ENCODE data around the gene PSMD2.

Gene PSMD2

DNA sequence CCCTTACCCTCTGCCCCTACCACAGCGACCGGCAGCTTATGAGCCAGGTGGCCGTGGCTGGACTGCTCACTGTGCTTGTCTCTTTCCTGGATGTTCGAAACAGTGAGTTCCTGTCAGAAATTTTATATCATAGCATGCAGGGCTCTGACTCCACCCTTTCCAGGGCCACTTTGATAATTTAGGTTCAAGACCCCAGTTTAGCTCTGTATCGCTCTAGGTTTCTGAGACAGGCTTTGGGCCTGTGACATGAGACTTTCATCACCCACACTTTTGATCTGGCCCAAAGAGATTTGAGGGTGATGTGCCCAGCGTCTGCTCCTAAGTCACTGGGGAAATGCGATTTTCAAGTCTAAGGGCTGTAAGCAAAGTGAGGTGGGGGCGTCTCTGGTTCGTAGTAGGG, 8.9 kb downstream of the PSMD2 start:
- no peak for DNase-seq (ENCODE audit: low read depth, low spot score)
- TF ChIP-seq, protein P1, sequence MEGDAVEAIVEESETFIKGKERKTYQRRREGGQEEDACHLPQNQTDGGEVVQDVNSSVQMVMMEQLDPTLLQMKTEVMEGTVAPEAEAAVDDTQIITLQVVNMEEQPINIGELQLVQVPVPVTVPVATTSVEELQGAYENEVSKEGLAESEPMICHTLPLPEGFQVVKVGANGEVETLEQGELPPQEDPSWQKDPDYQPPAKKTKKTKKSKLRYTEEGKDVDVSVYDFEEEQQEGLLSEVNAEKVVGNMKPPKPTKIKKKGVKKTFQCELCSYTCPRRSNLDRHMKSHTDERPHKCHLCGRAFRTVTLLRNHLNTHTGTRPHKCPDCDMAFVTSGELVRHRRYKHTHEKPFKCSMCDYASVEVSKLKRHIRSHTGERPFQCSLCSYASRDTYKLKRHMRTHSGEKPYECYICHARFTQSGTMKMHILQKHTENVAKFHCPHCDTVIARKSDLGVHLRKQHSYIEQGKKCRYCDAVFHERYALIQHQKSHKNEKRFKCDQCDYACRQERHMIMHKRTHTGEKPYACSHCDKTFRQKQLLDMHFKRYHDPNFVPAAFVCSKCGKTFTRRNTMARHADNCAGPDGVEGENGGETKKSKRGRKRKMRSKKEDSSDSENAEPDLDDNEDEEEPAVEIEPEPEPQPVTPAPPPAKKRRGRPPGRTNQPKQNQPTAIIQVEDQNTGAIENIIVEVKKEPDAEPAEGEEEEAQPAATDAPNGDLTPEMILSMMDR (IDR thresholded peaks at IDR 0.05; ENCODE audit: low read depth, low read length), result no peak
- in situ Hi-C loops (cut with HindIII; ENCODE audit: low sequenced_read_pairs), result no loop called here
- no peak overlapping the region for H3K4me3 ChIP-seq (ENCODE audit: low read depth, low read length)

GRCh38 chr3:184308744-184309143, 9.7 kb downstream of the PSMD2 start:
- in situ Hi-C loops (cut with HindIII; ENCODE audit: low sequenced_read_pairs), result no loop called here
- DNase-seq (ENCODE audit: low read depth, low spot score), result no peak
- TF ChIP-seq, protein P1 (IDR thresholded peaks at IDR 0.05; ENCODE audit: low read depth, low read length), result no peak

GRCh38 chr3:184311633-184312032, 12.6 kb downstream of the PSMD2 start:
- DNase-seq (ENCODE audit: low read depth, low spot score), result no peak
- H3K4me3 ChIP-seq (ENCODE audit: low read depth, low read length), result no peak overlapping the region
- TF ChIP-seq, protein P1 (IDR thresholded peaks at IDR 0.05; ENCODE audit: low read depth, low read length), result no peak
- in situ Hi-C loops (cut with HindIII; ENCODE audit: low sequenced_read_pairs), result no loop called here

More at GRCh38 chr3:184308744-184309143, 9.7 kb downstream of the PSMD2 start:
- no peak overlapping the region for H3K4me3 ChIP-seq (ENCODE audit: low read depth, low read length)

DNA sequence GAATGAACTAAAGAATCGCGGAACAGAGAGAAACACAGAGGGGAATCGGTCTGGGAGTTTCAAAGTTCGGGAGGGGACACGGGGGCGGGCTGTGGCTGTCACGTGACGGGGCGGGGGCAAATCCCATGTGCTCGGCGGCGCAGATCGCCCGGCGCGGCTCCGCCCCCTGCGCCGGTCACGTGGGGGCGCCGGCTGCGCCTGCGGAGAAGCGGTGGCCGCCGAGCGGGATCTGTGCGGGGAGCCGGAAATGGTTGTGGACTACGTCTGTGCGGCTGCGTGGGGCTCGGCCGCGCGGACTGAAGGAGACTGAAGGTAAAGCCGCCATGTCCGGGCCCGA, 15.3 kb downstream of the PSMD2 start, which contains the start of gene EIF4G1:
Gene EIF4G1, plus strand, starts transcription at position 244 of the 337 bp plus-strand sequence. CDS start 1,191 bp downstream, outside the sequence.
- peak within 1 kb of the TSS; percentile 95 for H3K4me3 ChIP-seq (ENCODE audit: low read depth, low read length)
- TF ChIP-seq, protein P1 (IDR thresholded peaks at IDR 0.05; ENCODE audit: low read depth, low read length), result no peak
- peak; percentile 93 for DNase-seq (ENCODE audit: low read depth, low spot score)
- in situ Hi-C loops (cut with HindIII; ENCODE audit: low sequenced_read_pairs), result no loop called here

DNA sequence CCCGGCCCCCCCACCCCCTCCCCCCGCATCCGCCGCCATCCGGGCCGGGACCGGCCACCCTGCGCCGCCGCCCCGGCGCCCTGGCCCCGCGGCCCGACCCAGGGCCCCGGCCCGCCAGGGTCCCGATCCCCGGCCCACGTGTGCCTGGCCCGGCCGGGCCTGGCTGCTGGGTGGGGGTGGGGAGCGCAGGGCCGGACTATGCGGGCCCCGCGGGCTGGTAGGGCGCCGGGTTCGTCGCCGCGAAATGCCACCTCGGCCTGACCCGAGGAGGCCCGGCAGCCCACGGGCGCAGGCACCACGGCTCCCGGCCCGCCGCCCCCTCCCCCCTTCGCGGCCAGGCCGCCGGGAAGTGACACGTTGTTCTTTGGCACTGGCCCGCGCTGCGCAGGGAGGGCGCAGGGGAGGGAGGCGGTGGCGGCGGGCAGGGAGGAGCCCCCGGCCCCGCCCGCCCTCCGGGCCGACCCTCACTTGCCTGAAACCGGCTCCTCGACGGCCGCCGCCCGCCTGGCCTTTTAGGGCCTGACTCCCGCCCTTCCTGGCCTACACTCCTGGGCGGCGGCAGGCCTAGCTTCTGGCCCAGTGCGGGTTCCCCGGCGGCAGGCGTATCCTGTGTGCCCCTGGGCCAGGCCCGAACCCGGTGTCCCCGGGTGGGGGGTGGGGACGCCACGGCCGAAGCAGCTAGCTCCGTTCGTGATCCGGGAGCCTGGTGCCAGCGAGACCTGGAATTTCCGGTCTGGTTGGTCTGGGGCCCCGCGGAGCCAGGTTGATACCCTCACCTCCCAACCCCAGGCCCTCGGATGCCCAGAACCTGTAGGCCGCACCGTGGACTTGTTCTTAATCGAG, 15.9 kb downstream of the PSMD2 start:
- DNase-seq (ENCODE audit: low read depth, low spot score), result peak; percentile 80
- in situ Hi-C loops (cut with HindIII; ENCODE audit: low sequenced_read_pairs), result no loop called here
- TF ChIP-seq, protein P1 (IDR thresholded peaks at IDR 0.05; ENCODE audit: low read depth, low read length), result no peak
- H3K4me3 ChIP-seq (ENCODE audit: low read depth, low read length), result peak overlapping the region; percentile 95

- TF ChIP-seq, protein P1 (IDR thresholded peaks at IDR 0.05; ENCODE audit: low read depth, low read length), result no peak
- in situ Hi-C loops (cut with HindIII; ENCODE audit: low sequenced_read_pairs), result no loop called here
- H3K4me3 ChIP-seq (ENCODE audit: low read depth, low read length), result peak overlapping the region; percentile 95
- DNase-seq (ENCODE audit: low read depth, low spot score), result no peak
Observed at GRCh38 chr3:184315543-184315867, 16.5 kb downstream of the PSMD2 start.
